GM23338 (cell line): ENCODE results near the gene TSPOAP1. TPM values are rescaled to one million over a fixed set of nuclear protein-coding genes. Genes with fewer than 3 reads are reported as not detected.

ENCODE experiments used
- ATAC-seq: fragments of 200-7000 bp; cut with Tn5 transposase; 3 replicates; pipeline ENCODE4 v1.9.1; 2020
- DNase-seq: peaks from one replicate; pipeline ENCODE4 v3.0.0-alpha.2; 2015; ENCODE audit warnings: low spot score
- H2AFZ ChIP-seq: fragments of 200-600 bp; sonication (generic); 2 replicates; pipeline ENCODE4 v1.8.0; 2016; ENCODE audit warnings: antibody characterized with exemption, mild to moderate bottlenecking, moderate library complexity
- H3F3A ChIP-seq: fragments of 200-600 bp; sonication (generic); replicated peaks from 2 replicates; pipeline ENCODE4 v1.8.0; 2017; ENCODE audit warnings: antibody characterized with exemption, mixed run types, low read depth
- H3K27ac ChIP-seq: fragments of 200-600 bp; sonication (generic); 2 replicates; pipeline ENCODE4 v1.6.1; 2016; ENCODE audit warnings: low read depth
- H3K27me3 ChIP-seq: fragments of 200-600 bp; sonication (generic); 2 replicates; pipeline ENCODE4 v1.8.0; 2016; ENCODE audit warnings: mild to moderate bottlenecking, mixed run types, moderate library complexity; ENCODE audit not compliant: insufficient read depth
- H3K36me3 ChIP-seq: fragments of 200-600 bp; sonication (generic); 2 replicates; pipeline ENCODE4 v1.8.0; 2016; ENCODE audit warnings: mild to moderate bottlenecking; ENCODE audit not compliant: insufficient read depth
- H3K4me1 ChIP-seq: fragments of 200-600 bp; sonication (generic); 2 replicates; pipeline ENCODE4 v1.8.0; 2016; ENCODE audit warnings: mild to moderate bottlenecking, moderate library complexity; ENCODE audit not compliant: insufficient read depth
- H3K4me2 ChIP-seq: fragments of 200-600 bp; sonication (generic); 2 replicates; pipeline ENCODE4 v1.7.1; 2017; ENCODE audit warnings: mixed run types
- H3K4me3 ChIP-seq: fragments of 200-600 bp; sonication (generic); 2 replicates; pipeline ENCODE4 v1.6.1; 2016; ENCODE audit warnings: mixed run types
- H3K79me2 ChIP-seq: fragments of 200-600 bp; sonication (generic); replicated peaks from 2 replicates; pipeline ENCODE4 v1.8.0; 2017; ENCODE audit warnings: mild to moderate bottlenecking; ENCODE audit not compliant: insufficient read depth
- H3K9me2 ChIP-seq: fragments of 200-600 bp; sonication (generic); 2 replicates; pipeline ENCODE4 v1.8.0; 2017; ENCODE audit not compliant: insufficient read depth
- H4K20me1 ChIP-seq: fragments of 200-600 bp; sonication (generic); replicated peaks from 2 replicates; pipeline ENCODE4 v1.8.0; 2017; ENCODE audit warnings: mild to moderate bottlenecking; ENCODE audit not compliant: insufficient read depth
- H3K27ac Mint-ChIP-seq: 2 replicates; pipeline ENCODE4 v1.8.0; 2020; ENCODE audit warnings: inconsistent platforms, mild to moderate bottlenecking, moderate library complexity, mixed read lengths
- H3K27me3 Mint-ChIP-seq: 3 replicates; pipeline ENCODE4 v1.8.0; 2022; ENCODE audit warnings: low read depth, mild to moderate bottlenecking, moderate library complexity, mixed read lengths, inconsistent platforms; ENCODE audit not compliant: insufficient read depth, poor library complexity
- H3K36me3 Mint-ChIP-seq: 3 replicates; pipeline ENCODE4 v1.8.0; 2021; ENCODE audit warnings: low read depth, mild to moderate bottlenecking, inconsistent platforms, moderate library complexity, mixed read lengths
- H3K4me1 Mint-ChIP-seq: 3 replicates; pipeline ENCODE4 v1.8.0; 2020; ENCODE audit warnings: mild to moderate bottlenecking, inconsistent platforms, mixed read lengths
- H3K4me3 Mint-ChIP-seq: 3 replicates; pipeline ENCODE4 v1.8.0; 2021; ENCODE audit warnings: moderate library complexity, mild to moderate bottlenecking, inconsistent platforms, mixed read lengths
- H3K9me3 Mint-ChIP-seq: 3 replicates; pipeline ENCODE4 v1.8.0; 2020; ENCODE audit warnings: moderate library complexity, mild to moderate bottlenecking, inconsistent platforms, mixed read lengths
- CTCF ChIP-seq, 2 experiments: fragments of 200-600 bp in 1 of 2; sonication (generic) in 1 of 2; conservative IDR thresholded peaks; 2 replicates each; pipeline versions ENCODE4 v1.5.1 to v1.6.1; 2016 to 2017; ENCODE audit warnings: antibody characterized with exemption in 2 of 2, low read depth in 2 of 2, mild to moderate bottlenecking in 2 of 2, moderate library complexity in 1 of 2
- ETS1 ChIP-seq: IDR thresholded peaks from 2 replicates; pipeline ENCODE4 v1.6.1; 2016; ENCODE audit warnings: antibody characterized with exemption
- EZH2 ChIP-seq: fragments of 200-600 bp; sonication (generic); IDR thresholded peaks from one replicate; pipeline ENCODE4 v1.8.0; 2017; ENCODE audit warnings: antibody characterized with exemption, mild to moderate bottlenecking, low read depth; ENCODE audit not compliant: unreplicated experiment
- JUNB ChIP-seq: IDR thresholded peaks from one replicate; pipeline ENCODE4 v1.6.1; 2016; ENCODE audit warnings: antibody characterized with exemption; ENCODE audit not compliant: unreplicated experiment
- NANOG ChIP-seq: IDR thresholded peaks from 2 replicates; pipeline ENCODE4 v1.6.1; 2016; ENCODE audit warnings: antibody characterized with exemption, borderline replicate concordance
- POLR2AphosphoS5 ChIP-seq: IDR thresholded peaks from 2 replicates; pipeline ENCODE4 v1.6.1; 2016; ENCODE audit warnings: antibody characterized with exemption, low read depth
- REST ChIP-seq: IDR thresholded peaks from one replicate; pipeline ENCODE4 v1.6.1; 2018; ENCODE audit warnings: antibody characterized with exemption; ENCODE audit not compliant: unreplicated experiment
- STAT1 ChIP-seq: IDR thresholded peaks from one replicate; pipeline ENCODE4 v1.6.1; 2016; ENCODE audit warnings: antibody characterized with exemption; ENCODE audit not compliant: unreplicated experiment
- ZNF114 ChIP-seq: fragments of 250-450 bp; sonication (Bioruptor Pico); IDR thresholded peaks from 2 replicates; pipeline ENCODE4 v1.5.0; 2020; ENCODE audit warnings: mild to moderate bottlenecking, moderate library complexity
- ZNF331 ChIP-seq: fragments of 250-450 bp; sonication (Bioruptor Pico); IDR thresholded peaks from 2 replicates; pipeline ENCODE4 v1.5.0; 2020; ENCODE audit warnings: low read depth, mild to moderate bottlenecking, moderate library complexity
- ZNF462 ChIP-seq: fragments of 250-450 bp; sonication (Bioruptor Pico); IDR thresholded peaks from 2 replicates; pipeline ENCODE4 v1.5.0; 2020; ENCODE audit warnings: mild to moderate bottlenecking, moderate library complexity
- polyA plus RNA-seq: library from polyadenylated mRNA; unstranded; fragments of >200 nt; fragmentation: Nextera tagmentation; extraction: Ambion mirVana; gene quantifications from 2 replicates; pipeline ENCODE4 v1.2.1, GENCODE V29; 2016
- total RNA-seq: library from RNA; depleted of rRNA; stranded (reverse); fragments of >200 nt; shearing (Covaris generic); gene quantifications from 2 replicates; pipeline ENCODE4 v1.2.3, GENCODE V29; 2014

TSPOAP1 gene
- total and polyA plus RNA-seq, 2 experiments from 2014 or later: 7.3 to 11.8 TPM

- no peak for TF ChIP-seq NANOG
These were observed 29.0 kb upstream of the TSPOAP1 start (continued) for GRCh38 chr17:58357312-58358297.

GRCh38 chr17:58356231-58356630 is 27.6 kb upstream of the TSPOAP1 start:
- H3K36me3 Mint-ChIP-seq: peaks cover 5% of the 10 kb centered on the region

More at GRCh38 chr17:58356231-58356630, 27.6 kb upstream of the TSPOAP1 start:
- peaks cover 7% of the 10 kb centered on the region for H3K4me1 ChIP-seq
- H3K4me3 ChIP-seq: no peak overlapping the region
- H3F3A ChIP-seq: 0 out of 2 replicates have a peak, but pooled peaks cover 4% of the 10 kb centered on the region
- peaks cover 10% of the 10 kb centered on the region for H3K27me3 Mint-ChIP-seq
- H4K20me1 ChIP-seq: no peaks in the 10 kb centered on the region
- H3K4me1 Mint-ChIP-seq: peaks cover 10% of the 10 kb centered on the region
- no peaks in the 10 kb centered on the region for H3K9me2 ChIP-seq
- H2AFZ ChIP-seq: no peak overlapping the region
- no peak overlapping the region for H3K27ac Mint-ChIP-seq
- no peak overlapping the region for H3K27ac ChIP-seq
- H3K4me2 ChIP-seq: no peak overlapping the region
- no peak overlapping the region for H3K4me3 Mint-ChIP-seq
- no peaks in the 10 kb centered on the region for H3K9me3 Mint-ChIP-seq
- no peaks in the 10 kb centered on the region for H3K36me3 ChIP-seq
- H3K27me3 ChIP-seq: no peaks in the 10 kb centered on the region
- no peak for TF ChIP-seq REST
- TF ChIP-seq ZNF331 (CRISPR knock-in tag): no peak
- no peak for TF ChIP-seq EZH2
- no peak for TF ChIP-seq NANOG
- no peak for TF ChIP-seq ZNF114 (CRISPR knock-in tag)
- no peak for TF ChIP-seq POLR2AphosphoS5
- no peak for TF ChIP-seq CTCF (conservative IDR thresholded peaks at IDR 0.05; ENCODE audit: low read depth in 2 of 2)
- no peak for TF ChIP-seq ETS1
- TF ChIP-seq STAT1: no peak
- TF ChIP-seq ZNF462 (CRISPR knock-in tag): no peak
- TF ChIP-seq JUNB: no peak
- ATAC-seq (no peak), DNase-seq (no peak)
- peaks cover 7% of the 10 kb centered on the region for H3K79me2 ChIP-seq
